Muscle of back (tissue), 11 donors: ENCODE results near the gene IGFBP2. TPM values are rescaled to one million over a fixed set of nuclear protein-coding genes. Genes with fewer than 3 reads are reported as not detected.

Experiments used
- DNase-seq, 3 donors: peaks; one replicate each; pipeline versions ENCODE4 v3.0.0 to v3.0.0-alpha.2; 2013
- polyA plus RNA-seq, 10 donors: library from polyadenylated mRNA; unstranded; fragments of 120-200 nt; gene quantifications; one replicate each; pipeline ENCODE4 v1.2.1, GENCODE V29; 2013; ENCODE audit not compliant: insufficient read length in 10 of 10

IGFBP2 gene
- polyA plus RNA-seq, 10 donors = 105 to 263 (median 161) TPM

DNA sequence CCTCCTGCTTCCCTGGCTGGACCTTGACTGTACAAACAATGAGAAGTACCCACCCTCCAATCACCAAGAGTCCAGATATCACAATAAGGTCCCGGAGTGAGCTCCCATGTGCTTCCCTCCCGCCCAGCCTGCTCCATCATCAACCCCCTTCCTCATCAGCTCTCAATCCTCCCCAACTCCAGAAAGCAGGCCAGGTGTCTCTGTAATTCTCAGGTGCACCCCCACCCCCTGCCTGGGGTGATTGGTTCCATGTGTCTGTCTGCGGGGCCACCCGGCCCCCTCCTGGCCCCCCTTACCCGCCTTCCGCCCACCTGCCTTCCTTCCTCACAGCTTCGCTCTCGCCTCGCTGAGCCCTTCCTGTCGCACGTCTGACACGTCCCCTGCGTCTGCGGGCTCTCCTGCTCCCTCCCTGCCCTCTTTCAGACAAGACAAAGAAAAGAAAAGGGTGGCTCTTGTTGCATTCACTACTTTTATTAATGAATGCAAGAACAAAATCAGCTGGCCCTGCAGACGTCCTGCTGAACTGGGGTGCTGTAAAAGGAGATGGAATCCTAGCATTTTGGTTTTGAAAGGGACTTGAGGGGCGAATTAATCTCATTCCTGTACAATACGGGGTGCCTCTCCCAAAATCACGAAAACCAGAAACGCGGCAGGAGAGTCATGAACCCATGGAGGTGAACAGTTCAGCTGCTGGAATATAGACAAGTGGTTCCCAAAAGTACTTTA lies 26.5 kb upstream of the IGFBP2 start:
- DNase-seq = peak in 1 of 3 donors; percentile 63

GRCh38 chr2:216607277-216607560 lies 26.0 kb upstream of the IGFBP2 start:
- no peak for DNase-seq

DNA sequence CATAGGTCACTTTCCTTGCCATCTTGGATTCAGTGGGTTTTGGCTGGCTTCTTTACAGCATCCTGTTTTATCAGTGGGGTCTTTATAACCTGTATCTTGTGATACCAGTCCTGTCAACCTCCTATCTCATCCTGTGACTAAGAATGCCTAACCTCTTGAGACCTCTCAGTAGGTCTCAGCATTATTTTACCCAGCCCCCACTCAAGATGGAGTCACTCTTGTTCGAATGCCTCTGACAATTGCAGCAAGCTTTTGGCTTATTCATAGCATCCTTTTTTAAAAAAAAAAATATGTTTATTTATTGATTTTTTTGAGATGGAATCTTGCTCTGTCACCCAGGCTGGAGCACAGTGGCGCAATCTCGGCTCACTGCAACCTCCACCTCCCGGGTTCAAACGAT lies 24.7 kb upstream of the IGFBP2 start:
- no peak for DNase-seq

DNA sequence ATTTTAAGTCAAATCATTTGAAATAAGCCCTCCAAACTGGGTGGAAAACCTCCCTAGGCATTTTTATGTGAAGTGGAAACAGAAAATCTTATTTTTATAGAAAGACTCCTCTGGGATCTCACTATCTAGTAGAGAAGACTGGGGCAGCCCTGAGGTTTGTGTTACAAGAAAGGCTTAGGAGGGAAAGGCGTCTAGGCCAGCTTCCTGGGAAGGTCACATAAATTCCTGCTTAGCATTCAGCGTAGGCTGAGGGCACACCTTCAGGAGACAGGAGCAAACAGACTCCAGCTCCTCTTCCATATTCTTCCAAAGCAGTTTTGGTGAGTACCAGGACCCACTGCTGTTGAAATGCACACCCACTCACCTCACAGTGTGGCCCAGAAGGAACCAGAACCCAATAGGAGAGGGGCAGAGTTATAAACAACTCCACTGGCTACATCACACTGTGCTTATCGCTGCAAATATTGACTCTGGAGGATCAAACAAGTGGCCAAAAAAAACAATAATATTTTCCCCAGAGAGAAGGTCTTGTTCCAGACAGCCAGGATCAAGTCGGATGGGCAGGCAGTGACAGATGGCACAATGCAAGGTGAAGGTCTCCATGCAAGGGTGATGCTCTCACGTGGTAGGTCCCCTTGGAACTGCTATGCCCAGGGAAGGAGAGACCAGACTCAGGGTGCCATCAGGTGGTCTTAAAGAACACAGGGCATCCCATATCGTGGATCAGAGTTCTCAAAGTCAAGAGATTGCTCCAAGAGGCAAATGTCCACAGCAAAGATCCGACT lies 17.7 kb upstream of the IGFBP2 start:
- DNase-seq = no peak

- no peak for DNase-seq
These were observed 17.0 kb upstream of the IGFBP2 start for GRCh38 chr2:216616083-216616678.

- DNase-seq = no peak
These were observed 15.9 kb upstream of the IGFBP2 start for GRCh38 chr2:216617159-216617815.

GRCh38 chr2:216618785-216619184 lies 14.4 kb upstream of the IGFBP2 start:
- DNase-seq = no peak

GRCh38 chr2:216619411-216620393 lies 13.5 kb upstream of the IGFBP2 start:
- peak in 2 of 3 donors; percentile 40 to 67 for DNase-seq

DNA sequence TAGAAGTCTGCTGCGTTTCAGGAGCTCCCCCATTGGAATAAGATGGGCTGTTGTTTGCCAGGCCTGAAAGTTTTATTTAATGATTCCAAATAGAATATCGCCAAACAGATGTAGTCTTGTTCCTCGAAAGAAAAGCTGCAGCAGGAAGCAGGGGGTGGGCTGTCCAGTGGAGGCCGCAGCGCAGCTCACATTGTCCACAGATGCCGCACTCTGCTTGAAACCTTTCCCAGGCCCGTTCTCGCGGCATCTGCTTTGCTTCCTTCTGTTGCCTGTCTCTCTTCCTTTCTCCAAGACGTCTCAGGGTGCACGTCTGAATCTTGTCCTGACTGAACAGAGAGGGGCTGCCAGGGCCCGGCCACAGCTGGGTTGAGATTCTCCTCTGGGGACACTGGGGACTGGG lies 12.4 kb upstream of the IGFBP2 start:
- DNase-seq = peak; percentile 66 to 95 (median 86)

DNA sequence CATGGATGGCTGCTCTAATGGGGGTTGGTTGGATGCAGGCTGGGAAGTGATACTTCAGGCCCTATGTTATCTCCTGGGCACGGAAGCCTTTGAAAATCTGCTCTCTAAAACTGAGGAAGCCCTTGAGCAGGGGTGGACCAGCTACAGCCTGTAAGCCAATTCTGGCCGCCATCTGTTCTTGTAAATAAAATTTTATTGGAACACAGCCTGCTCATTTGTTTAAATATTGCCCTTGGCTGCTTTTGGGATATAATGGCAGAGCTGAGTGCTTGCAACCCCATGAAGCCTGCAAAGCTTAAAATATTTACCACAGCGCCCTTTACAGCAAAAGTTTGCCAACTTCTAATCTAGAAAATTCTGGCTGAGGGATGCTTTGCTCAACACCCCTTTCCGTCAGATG lies 11.9 kb upstream of the IGFBP2 start:
- no peak for DNase-seq

DNA sequence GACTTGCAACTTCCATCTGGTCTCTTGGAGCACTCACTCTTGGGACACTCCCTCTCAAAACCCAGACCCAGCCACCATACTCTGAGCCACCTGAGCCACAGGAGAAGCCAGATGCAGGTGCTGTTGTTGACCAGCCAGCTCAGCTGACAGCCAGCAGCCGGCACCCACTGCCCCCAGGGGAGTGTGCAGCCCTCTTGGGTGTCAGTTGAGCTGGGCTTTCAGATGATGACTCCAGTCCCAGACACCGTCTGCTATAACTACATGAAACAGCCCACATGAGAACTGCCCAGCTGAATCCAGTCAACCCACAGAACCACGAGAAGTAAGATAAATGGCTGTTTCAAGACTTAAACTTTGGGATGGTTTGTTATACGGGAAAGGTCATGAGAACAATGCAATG lies 10.7 kb upstream of the IGFBP2 start:
- DNase-seq = no peak

GRCh38 chr2:216624251-216624650 lies 9.0 kb upstream of the IGFBP2 start:
- no peak for DNase-seq

GRCh38 chr2:216626168-216626874 lies 6.9 kb upstream of the IGFBP2 start:
- no peak for DNase-seq

DNA sequence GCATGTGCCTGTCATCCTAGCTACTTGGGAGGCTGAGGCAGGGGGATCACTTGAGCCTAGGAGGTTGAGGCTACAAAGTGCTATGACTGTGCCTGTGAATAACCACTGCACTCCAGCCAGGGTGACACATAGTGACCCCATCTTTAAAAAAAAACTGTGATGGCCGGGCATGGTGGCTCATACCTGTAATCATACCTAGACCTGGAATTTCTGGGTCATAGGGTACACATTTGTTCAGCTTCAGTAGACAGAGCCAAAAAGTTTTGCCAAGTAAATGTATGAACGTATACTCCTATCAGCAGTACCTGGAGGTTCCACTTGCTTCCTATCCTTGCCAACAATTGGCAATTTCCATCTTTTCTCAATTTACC lies 6.4 kb upstream of the IGFBP2 start:
- no peak for DNase-seq

GRCh38 chr2:216629784-216630183 lies 3.4 kb upstream of the IGFBP2 start:
- DNase-seq = no peak

GRCh38 chr2:216632346-216632951 lies 771 bp upstream of the IGFBP2 start:
- no peak for DNase-seq

GRCh38 chr2:216633616-216634369 lies 573 bp downstream of the IGFBP2 start:
- DNase-seq = peak in 1 of 3 donors; percentile 63

DNA sequence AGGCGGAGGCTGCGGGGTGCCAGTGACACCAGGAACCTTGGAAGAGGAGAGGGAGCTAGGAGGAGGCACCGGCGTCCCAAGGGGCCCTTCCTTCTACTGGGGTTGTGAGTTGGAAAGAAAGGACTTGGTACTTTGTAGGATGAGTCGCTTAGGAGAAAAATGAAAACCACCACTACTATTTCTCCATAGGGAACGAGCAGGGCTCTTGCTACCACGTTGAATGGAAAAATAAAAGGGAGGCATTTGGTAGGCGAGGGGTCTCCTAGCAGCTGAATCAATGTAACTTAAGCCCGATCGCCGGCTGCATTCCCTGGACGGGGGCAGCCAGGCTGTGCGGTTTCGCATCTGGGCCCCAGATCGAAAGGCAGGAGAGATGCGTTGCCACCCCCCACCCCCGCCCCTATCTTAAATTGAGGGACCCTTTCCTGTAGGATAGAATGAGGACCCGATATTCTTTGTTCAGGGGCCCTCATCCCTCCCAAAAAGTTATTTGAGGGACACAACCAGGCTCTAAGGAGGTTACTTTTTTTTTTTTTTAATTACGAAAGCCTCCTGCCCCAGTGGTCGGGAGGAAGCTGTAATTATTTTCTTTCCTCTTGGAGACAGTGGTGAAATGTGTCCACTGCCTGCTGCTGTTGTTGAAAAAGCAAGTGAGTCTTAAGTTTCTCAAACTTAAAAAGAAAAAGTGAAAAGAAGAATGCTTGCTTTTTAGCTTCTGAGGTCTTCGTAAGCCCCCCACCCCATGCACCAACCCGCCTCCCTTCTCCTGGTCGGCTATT lies 1.3 kb downstream of the IGFBP2 start:
- DNase-seq = no peak

GRCh38 chr2:216635171-216635570 lies 2.0 kb downstream of the IGFBP2 start:
- DNase-seq = peak in 1 of 3 donors; percentile 59
